GM03348 (cell line): Measurements from ENCODE around the gene MARK1.

Experiments
- DNase-seq: peaks from one replicate; pipeline ENCODE4 v3.0.0; 2012; ENCODE audit warnings: low spot score

MARK1 gene

GRCh38 chr1:220711056-220711809, 183.3 kb downstream of the MARK1 start:
- DNase-seq: no peak
